ENCODE results near the gene DHTKD1. TPM values are rescaled to one million over a fixed set of nuclear protein-coding genes. Genes with fewer than 3 reads are reported as not detected.

Gene DHTKD1
- total RNA-seq, 1 experiment from 2014 or later: 15.8 TPM

DNA sequence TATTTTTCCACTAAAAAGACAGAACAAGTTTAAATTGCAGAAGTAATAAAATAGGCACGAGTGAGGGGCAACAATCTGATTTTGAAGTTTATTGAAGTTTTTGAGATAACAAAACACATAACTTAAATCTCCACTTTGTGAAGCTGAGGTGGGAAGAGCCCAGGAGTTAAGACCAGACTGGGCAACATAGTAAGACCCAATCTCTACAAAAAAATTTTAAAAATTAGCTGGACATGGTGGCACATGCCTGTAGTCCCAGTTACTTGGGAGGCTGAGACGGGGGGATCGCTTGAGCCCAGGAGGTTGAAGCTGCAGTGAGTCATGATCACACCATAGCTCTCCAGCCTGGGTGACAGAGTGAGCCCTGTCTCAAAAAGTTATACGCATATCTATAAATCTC is 37.4 kb upstream of the DHTKD1 start:
- intact Hi-C loops (cut with micrococcal nuclease; ENCODE audit: unreplicated experiment): no loop called here
- no TSS peak for BruUV-seq (replicated peaks)
- TF ChIP-seq SIN3A (IDR thresholded peaks at IDR 0.05; ENCODE audit: borderline replicate concordance, insufficient read depth, low read depth, low read length) (no peak), TCF7L2 (IDR thresholded peaks at IDR 0.05; ENCODE audit: low read depth, low read length) (no peak), POLR2AphosphoS5 (IDR thresholded peaks at IDR 0.05; ENCODE audit: low read depth, low read length) (no peak)
- TF ChIP-seq, protein P1, sequence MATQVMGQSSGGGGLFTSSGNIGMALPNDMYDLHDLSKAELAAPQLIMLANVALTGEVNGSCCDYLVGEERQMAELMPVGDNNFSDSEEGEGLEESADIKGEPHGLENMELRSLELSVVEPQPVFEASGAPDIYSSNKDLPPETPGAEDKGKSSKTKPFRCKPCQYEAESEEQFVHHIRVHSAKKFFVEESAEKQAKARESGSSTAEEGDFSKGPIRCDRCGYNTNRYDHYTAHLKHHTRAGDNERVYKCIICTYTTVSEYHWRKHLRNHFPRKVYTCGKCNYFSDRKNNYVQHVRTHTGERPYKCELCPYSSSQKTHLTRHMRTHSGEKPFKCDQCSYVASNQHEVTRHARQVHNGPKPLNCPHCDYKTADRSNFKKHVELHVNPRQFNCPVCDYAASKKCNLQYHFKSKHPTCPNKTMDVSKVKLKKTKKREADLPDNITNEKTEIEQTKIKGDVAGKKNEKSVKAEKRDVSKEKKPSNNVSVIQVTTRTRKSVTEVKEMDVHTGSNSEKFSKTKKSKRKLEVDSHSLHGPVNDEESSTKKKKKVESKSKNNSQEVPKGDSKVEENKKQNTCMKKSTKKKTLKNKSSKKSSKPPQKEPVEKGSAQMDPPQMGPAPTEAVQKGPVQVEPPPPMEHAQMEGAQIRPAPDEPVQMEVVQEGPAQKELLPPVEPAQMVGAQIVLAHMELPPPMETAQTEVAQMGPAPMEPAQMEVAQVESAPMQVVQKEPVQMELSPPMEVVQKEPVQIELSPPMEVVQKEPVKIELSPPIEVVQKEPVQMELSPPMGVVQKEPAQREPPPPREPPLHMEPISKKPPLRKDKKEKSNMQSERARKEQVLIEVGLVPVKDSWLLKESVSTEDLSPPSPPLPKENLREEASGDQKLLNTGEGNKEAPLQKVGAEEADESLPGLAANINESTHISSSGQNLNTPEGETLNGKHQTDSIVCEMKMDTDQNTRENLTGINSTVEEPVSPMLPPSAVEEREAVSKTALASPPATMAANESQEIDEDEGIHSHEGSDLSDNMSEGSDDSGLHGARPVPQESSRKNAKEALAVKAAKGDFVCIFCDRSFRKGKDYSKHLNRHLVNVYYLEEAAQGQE (IDR thresholded peaks at IDR 0.05; ENCODE audit: insufficient read depth in 1 of 2, low read depth in 2 of 2, low read length in 1 of 2): no peak
- TF ChIP-seq, protein P2, sequence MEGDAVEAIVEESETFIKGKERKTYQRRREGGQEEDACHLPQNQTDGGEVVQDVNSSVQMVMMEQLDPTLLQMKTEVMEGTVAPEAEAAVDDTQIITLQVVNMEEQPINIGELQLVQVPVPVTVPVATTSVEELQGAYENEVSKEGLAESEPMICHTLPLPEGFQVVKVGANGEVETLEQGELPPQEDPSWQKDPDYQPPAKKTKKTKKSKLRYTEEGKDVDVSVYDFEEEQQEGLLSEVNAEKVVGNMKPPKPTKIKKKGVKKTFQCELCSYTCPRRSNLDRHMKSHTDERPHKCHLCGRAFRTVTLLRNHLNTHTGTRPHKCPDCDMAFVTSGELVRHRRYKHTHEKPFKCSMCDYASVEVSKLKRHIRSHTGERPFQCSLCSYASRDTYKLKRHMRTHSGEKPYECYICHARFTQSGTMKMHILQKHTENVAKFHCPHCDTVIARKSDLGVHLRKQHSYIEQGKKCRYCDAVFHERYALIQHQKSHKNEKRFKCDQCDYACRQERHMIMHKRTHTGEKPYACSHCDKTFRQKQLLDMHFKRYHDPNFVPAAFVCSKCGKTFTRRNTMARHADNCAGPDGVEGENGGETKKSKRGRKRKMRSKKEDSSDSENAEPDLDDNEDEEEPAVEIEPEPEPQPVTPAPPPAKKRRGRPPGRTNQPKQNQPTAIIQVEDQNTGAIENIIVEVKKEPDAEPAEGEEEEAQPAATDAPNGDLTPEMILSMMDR (IDR thresholded peaks at IDR 0.05): no peak
- Histone ChIP-seq H3K36me3 (ENCODE audit: control insufficient read depth, insufficient read depth, low read length) (peaks cover 15% of the 10 kb centered on the region; the same call in 1 of the 2 replicates), H3K4me1 (ENCODE audit: control insufficient read depth, insufficient read depth, low read length) (no peaks in the 10 kb centered on the region), H3K27me3 (ENCODE audit: control insufficient read depth, insufficient read depth, low read length) (no peaks in the 10 kb centered on the region), H3K9me3 (ENCODE audit: control insufficient read depth, insufficient read depth, low read depth, low read length) (no peaks in the 10 kb centered on the region), H3K4me3 (ENCODE audit: low read depth in 2 of 2, low read length in 2 of 2) (no peak overlapping the region), H3K27ac (ENCODE audit: low read length) (no peak overlapping the region)
- in situ Hi-C loops (cut with HindIII; ENCODE audit: low pct_unique_long_range_greater_than_20kb, low sequenced_read_pairs): no loop called here
- DNase-seq (ENCODE audit: low read depth, low spot score): no peak
- CTCF ChIA-PET: no interaction called here
- POLR2A ChIA-PET: no interaction called here
- ATAC-seq: no peak

DNA sequence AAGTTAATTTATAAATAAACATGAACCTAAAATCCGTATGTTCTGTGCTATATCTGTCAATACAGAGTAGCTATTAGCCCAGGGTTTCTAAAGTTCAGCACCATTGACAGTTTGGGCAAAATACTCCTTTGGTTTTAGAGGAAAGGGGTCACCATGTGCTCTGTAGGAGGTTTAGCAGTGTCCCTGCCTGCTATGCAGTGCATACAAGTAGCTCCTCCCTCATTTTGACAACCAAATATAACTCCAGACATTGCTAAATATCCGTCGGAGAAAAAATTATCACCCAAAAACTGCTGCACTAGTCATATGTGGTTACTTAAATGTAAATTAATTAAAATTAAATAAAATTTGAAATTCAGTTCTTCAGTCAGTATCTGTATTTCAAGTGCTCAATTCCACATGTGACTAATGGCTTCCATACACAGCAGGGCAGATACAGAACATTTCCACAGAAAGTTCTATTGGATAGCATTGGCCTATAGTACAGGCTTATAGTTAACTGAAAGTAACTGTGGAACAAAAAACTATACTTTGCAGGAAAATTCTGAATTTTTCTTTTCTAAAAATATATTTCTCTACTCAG is 32.6 kb upstream of the DHTKD1 start:
- ATAC-seq (no peak), DNase-seq (ENCODE audit: low read depth, low spot score) (no peak)
- BruUV-seq (replicated peaks): no TSS peak
- Histone ChIP-seq H3K4me3 (ENCODE audit: low read depth in 2 of 2, low read length in 2 of 2) (no peak overlapping the region), H3K27ac (ENCODE audit: low read length) (no peak overlapping the region), H3K36me3 (ENCODE audit: control insufficient read depth, insufficient read depth, low read length) (peaks cover 3% of the 10 kb centered on the region), H3K9me3 (ENCODE audit: control insufficient read depth, insufficient read depth, low read depth, low read length) (no peaks in the 10 kb centered on the region), H3K4me1 (ENCODE audit: control insufficient read depth, insufficient read depth, low read length) (peaks cover 8% of the 10 kb centered on the region; the same call in 1 of the 2 replicates), H3K27me3 (ENCODE audit: control insufficient read depth, insufficient read depth, low read length) (no peaks in the 10 kb centered on the region)
- POLR2A ChIA-PET: no interaction called here
- CTCF ChIA-PET: interaction anchor here (0.5 kb wide), 1 partner anchor 17 kb away, joined by 5 read pairs; no protein-coding TSS in a partner anchor
- no peak for TF ChIP-seq SIN3A (IDR thresholded peaks at IDR 0.05; ENCODE audit: borderline replicate concordance, insufficient read depth, low read depth, low read length)
- no peak for TF ChIP-seq POLR2AphosphoS5 (IDR thresholded peaks at IDR 0.05; ENCODE audit: low read depth, low read length)
- TF ChIP-seq, protein P2 (IDR thresholded peaks at IDR 0.05): no peak
- TF ChIP-seq TCF7L2 (IDR thresholded peaks at IDR 0.05; ENCODE audit: low read depth, low read length): no peak
- TF ChIP-seq, protein P1 (IDR thresholded peaks at IDR 0.05; ENCODE audit: insufficient read depth in 1 of 2, low read depth in 2 of 2, low read length in 1 of 2): no peak
- intact Hi-C loops (cut with micrococcal nuclease; ENCODE audit: unreplicated experiment): no loop called here
- in situ Hi-C loops (cut with HindIII; ENCODE audit: low pct_unique_long_range_greater_than_20kb, low sequenced_read_pairs): no loop called here

All from Panc1 (cell line).